ENCODE measurements around the gene PKP2. TPM values are rescaled to one million over a fixed set of nuclear protein-coding genes. Genes with fewer than 3 reads are reported as not detected.
"Not testable (repeated sequence)": the region's sequence is repeated elsewhere in the genome, so short reads cannot be mapped to it uniquely, and the experiment has no call there.

The PKP2 gene
- total and polyA plus RNA-seq, 2 donors: 1.4 to 9.7 TPM

DNA sequence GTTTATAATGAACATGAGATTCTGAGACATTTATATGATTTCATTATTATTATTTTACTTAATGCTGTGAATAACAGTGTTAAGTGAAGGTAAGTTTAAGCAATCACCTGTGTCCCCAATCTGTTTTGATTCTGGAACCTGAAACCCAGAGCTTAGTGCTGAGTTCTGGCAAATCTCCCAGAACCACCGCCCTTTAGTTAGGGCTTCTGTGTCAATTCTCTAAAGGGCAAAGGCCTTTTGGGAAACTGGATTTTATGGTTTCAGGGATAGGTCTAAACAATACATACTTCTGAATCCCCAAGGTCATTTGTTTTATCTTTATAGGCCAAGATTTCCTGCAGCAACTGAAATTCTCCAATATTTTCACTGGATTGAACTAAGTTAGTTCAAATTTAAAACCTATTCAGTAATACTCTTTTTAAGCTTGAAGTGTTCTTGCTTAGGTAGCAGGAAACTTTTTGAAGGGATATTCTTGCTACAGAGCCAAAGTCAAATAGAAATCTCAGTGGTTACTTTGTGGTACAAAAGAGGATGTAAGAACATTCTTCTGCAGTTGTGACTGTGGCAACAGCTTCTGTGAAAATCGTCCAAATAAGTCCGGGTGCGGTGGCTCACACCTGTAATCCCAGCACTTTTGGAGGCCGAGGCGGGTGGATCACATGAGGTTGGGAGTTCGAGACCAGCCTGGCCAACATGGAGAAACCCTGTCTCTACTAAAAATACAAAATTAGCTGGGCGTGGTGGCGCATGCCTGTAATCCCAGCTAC lies 10.0 kb upstream of the PKP2 start:
- 72% methylated on average over 9 of the region's 9 CpGs for WGBS
- DNase-seq (ENCODE audit: extremely low spot score): no peak
- no peaks in the 10 kb centered on the region for H3K4me1 ChIP-seq (ENCODE audit: insufficient read depth)
- H3K27ac ChIP-seq (ENCODE audit: low read depth): no peak overlapping the region
- no peaks in the 10 kb centered on the region for H3K36me3 ChIP-seq (ENCODE audit: insufficient read depth)
- no peak overlapping the region for H3K4me3 ChIP-seq (ENCODE audit: low read depth, low read length)

DNA sequence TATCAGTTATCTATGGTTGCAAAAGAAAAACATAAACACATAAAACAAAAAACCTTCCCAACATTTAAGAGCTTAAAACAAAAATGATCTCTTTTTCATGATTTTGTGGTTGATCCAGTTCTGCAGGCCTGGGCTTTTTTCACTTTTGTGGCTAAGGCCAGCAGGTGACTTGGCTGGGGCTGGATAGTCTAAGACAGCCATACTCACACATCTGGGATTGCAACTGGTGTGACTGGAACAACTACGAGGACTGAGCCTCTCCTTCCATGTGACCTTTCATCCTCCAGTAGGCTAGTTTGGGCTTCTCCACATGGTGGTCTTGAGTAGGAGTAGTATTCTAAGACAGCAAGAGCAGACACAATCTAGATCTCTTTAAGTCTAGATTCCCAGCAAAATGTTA lies 7.2 kb upstream of the PKP2 start:
- no peak for DNase-seq (ENCODE audit: extremely low spot score)
- no peaks in the 10 kb centered on the region for H3K4me1 ChIP-seq (ENCODE audit: insufficient read depth)
- H3K27ac ChIP-seq (ENCODE audit: low read depth): no peak overlapping the region
- H3K36me3 ChIP-seq (ENCODE audit: insufficient read depth): no peaks in the 10 kb centered on the region
- WGBS: 65% methylated on average over 1 of the region's 1 CpG
- H3K4me3 ChIP-seq (ENCODE audit: low read depth, low read length): no peak overlapping the region

DNA sequence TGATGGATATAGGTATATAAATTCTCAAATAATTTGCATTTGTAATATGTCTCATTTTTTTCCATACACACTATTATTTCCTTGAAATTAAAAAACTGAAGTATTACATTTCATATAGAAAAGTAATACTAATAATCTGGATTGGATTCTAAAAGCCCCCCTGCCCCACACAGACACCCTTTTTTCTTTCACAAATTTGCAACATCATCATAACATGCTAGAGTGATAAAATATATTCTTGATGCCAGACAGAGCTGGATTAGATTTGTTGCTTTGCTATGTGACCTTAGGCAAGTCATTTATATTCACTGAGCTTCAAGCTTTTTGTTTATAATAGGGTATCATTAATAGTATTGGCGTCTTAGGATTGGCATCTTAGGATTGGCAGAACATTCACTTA lies 6.7 kb upstream of the PKP2 start:
- H3K4me3 ChIP-seq (ENCODE audit: low read depth, low read length): no peak overlapping the region
- no peak overlapping the region for H3K27ac ChIP-seq (ENCODE audit: low read depth)
- H3K4me1 ChIP-seq (ENCODE audit: insufficient read depth): no peaks in the 10 kb centered on the region
- no peaks in the 10 kb centered on the region for H3K36me3 ChIP-seq (ENCODE audit: insufficient read depth)
- 70% methylated on average over 1 of the region's 1 CpG for WGBS
- no peak for DNase-seq (ENCODE audit: extremely low spot score)

DNA sequence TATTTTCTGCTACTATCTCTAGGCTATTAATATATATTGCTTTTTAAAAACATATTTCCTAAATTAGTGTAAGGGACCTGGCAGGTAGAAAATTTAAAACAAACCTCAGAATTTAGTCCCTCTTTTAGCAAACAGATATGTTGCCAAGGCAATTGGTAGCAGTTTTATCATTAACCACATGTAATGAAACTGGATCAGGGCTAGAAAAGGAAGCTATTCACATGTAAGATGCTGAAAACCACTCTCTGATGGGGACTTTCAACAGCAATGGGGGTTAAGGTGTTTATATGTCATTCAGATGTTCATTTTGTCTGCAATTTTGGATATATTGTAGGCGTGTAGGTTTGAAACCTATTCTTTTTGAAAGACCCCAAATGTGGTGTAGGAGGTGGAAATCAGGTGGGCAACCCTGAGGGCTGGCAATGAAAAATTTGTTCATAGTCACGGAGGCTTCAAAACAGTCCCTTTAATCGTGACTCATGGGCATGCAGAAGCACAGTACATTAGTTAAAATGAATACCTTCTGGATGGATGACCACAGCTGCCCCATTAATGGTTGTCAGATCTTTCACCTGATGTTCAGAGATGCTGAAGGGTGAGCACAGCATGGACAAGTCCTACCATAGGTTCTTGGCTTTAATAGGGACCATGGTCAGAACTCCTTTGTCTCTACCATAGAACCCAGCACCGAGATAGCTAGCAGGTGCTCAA lies 5.9 kb upstream of the PKP2 start:
- H3K36me3 ChIP-seq (ENCODE audit: insufficient read depth): no peaks in the 10 kb centered on the region
- no peak for DNase-seq (ENCODE audit: extremely low spot score)
- H3K4me3 ChIP-seq (ENCODE audit: low read depth, low read length): no peak overlapping the region
- no peak overlapping the region for H3K27ac ChIP-seq (ENCODE audit: low read depth)
- no peaks in the 10 kb centered on the region for H3K4me1 ChIP-seq (ENCODE audit: insufficient read depth)
- 81% methylated on average over 4 of the region's 4 CpGs for WGBS

DNA sequence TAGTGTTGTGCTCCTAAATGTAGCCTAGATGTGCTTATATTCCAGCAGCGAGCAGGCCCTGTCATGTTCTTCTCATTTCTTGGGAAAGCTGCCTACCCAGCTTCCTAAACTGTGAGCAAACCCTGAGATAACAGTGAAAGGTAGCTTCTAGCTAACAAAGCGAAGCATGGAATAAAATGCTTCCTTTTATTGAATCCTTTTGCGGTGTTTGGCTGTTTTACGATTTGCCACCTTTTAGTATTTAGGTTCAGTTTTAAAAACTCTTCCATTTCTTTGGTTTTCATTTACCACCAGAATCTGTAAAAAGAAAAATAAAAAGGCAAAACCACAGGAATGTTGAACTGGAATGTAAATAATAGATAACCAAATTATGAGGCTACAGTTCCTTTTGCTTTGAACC lies 5.0 kb upstream of the PKP2 start:
- Histone ChIP-seq H3K27ac (ENCODE audit: low read depth) (no peak overlapping the region), H3K4me1 (ENCODE audit: insufficient read depth) (no peaks in the 10 kb centered on the region), H3K4me3 (ENCODE audit: low read depth, low read length) (no peak overlapping the region), H3K36me3 (ENCODE audit: insufficient read depth) (no peaks in the 10 kb centered on the region)
- 32% methylated on average over 4 of the region's 4 CpGs for WGBS
- no peak for DNase-seq (ENCODE audit: extremely low spot score)

DNA sequence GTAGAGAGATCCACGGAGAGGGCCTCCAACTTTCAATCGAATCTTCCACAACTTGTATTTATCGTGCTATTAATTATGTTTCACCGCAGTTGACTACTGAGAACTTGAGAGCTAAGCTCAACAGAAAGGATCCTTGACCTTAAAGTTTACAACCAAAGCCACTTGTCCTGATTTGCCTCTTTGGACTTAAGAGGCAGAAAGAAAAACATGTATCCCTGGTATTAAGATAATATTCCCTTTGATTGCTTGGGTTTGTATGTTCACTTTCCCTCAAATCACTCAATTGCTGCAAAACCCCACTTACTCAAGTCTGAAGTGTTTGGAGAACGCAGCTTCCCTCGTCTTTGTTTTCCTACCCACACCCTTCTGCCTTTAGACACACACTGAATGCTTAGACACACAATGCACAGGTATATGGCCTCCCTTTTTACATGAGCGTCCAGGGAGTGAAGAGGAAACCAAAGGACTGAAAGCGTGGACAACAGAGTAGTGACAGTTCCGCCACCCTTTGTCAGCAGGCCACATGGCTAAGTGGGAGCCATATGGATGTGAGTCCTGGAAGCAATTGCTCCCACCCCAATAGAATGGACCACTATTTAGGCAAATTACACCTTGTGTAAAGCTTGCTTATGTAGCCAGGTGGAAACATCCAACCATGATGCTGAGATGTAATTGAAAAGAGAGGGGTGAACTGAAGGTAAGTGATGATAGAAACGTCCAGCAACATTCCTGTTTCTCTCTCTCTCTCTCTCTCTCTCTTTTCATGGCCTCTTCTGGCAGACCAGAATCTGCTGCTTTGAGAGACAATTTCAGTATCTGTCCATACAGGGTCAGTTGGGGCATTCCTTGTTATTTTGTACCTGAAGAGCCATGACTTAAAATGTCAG lies 1.4 kb upstream of the PKP2 start:
- 69% methylated on average over 10 of the region's 10 CpGs for WGBS
- Histone ChIP-seq H3K4me1 (ENCODE audit: insufficient read depth) (no peaks in the 10 kb centered on the region), H3K27ac (ENCODE audit: low read depth) (no peak overlapping the region), H3K4me3 (ENCODE audit: low read depth, low read length) (no peak overlapping the region), H3K36me3 (ENCODE audit: insufficient read depth) (no peaks in the 10 kb centered on the region)
- no peak for DNase-seq (ENCODE audit: extremely low spot score)

DNA sequence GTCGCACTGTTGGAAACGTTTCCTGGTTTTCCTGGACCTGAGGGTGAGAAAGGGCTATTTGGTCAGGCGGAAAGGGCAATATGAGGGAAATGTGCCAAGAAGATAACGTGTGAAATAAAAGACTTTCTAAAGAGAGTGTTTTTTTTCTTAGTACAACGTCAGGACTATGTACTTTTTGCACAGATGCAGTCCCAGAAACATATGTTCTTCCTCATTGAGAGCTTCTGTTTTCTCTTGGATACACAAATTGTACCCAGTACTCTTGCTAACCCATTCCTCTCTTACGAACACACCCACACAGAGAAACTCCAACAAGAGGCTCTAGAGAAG lies 669 bp upstream of the PKP2 start:
- Histone ChIP-seq H3K27ac (ENCODE audit: low read depth) (no peak overlapping the region), H3K4me1 (ENCODE audit: insufficient read depth) (no peaks in the 10 kb centered on the region), H3K4me3 (ENCODE audit: low read depth, low read length) (peak overlapping the region; percentile 65), H3K36me3 (ENCODE audit: insufficient read depth) (no peaks in the 10 kb centered on the region)
- WGBS: 4% methylated on average over 6 of the region's 6 CpGs
- no peak for DNase-seq (ENCODE audit: extremely low spot score)

DNA sequence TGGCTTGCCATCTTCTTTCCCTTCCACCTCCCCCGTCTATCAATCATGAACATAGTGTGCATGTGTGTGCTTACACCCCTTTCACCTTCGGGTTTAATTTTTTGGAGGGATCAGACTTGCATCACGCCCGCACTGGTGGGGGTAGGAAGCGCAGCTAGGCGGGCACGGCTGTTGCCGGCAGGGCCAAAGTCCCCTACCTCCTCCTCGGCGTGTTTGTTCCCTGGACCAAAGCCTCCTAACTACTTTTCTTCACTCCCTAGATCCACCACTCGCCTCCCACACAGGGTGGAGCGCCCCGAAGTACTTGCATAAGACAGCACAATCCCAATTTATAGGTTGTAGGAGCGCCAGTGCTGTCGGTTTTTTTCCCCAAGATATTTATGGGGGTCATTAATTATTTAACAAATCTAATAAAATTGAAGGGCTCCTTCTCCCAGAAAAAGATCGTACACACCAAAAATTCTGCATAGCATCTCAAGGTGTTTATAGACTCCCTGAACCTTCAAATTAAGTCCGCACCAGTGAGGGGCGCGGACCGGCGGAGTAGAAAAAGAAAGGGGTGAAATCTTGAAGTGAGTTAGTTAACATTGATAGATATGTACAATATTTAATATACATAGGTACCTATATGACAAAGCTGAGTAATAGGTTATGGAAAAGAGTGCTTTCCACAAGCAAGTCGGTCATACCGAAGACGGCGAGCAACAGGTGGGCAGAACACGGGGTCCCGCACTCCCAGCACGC lies 717 bp downstream of the PKP2 start:
- Histone ChIP-seq H3K36me3 (ENCODE audit: insufficient read depth) (no peaks in the 10 kb centered on the region), H3K4me1 (ENCODE audit: insufficient read depth) (no peaks in the 10 kb centered on the region), H3K27ac (ENCODE audit: low read depth) (no peak overlapping the region), H3K4me3 (ENCODE audit: low read depth, low read length) (peak overlapping the region; percentile 65)
- no peak for DNase-seq (ENCODE audit: extremely low spot score)
- 11% methylated on average over 28 of the region's 28 CpGs for WGBS

DNA sequence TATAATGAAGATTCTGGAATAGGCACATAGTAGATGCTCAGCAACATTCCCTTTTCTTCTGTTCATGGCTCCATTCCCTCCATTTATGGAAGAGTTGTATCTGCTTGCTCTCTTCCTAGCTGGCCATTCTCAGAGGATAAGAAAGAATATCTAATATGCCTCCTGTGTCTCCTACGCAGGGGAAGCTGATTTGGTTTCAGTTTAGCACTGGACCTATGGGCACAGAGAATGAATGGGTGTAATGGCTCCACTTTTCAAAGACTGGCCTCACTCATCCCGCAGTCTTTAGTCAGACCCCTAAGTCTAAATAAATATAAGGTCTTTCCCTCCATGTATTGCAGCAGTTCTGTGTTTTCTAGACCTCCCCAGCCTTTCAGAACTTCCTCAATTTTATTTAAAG lies 2.0 kb downstream of the PKP2 start:
- 86% methylated on average over 2 of the region's 2 CpGs for WGBS
- DNase-seq (ENCODE audit: extremely low spot score): no peak
- no peak overlapping the region for H3K27ac ChIP-seq (ENCODE audit: low read depth)
- H3K4me1 ChIP-seq (ENCODE audit: insufficient read depth): no peaks in the 10 kb centered on the region
- no peak overlapping the region for H3K4me3 ChIP-seq (ENCODE audit: low read depth, low read length)
- no peaks in the 10 kb centered on the region for H3K36me3 ChIP-seq (ENCODE audit: insufficient read depth)

DNA sequence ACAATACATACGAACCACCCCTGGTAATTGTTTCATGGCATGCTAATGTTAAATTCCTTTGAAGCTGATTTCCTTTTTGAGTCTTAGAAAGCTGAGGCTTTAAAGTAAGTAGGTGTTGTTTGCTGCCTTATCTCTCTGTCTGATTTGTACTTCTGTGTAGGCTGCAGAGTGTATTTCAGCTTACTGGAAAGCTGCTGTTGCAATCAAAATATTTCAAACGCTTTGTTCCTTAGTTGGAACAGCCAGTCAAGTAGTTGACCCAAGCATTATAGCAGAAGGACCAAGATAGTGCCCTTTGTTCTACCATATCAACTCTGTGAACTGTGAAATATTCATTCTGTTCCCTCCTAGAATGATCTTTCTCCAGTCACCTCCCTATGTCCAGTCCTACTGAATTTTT lies 3.1 kb downstream of the PKP2 start:
- H3K4me1 ChIP-seq (ENCODE audit: insufficient read depth): no peaks in the 10 kb centered on the region
- no peak for DNase-seq (ENCODE audit: extremely low spot score)
- 40% methylated on average over 2 of the region's 2 CpGs for WGBS
- H3K4me3 ChIP-seq (ENCODE audit: low read depth, low read length): no peak overlapping the region
- no peak overlapping the region for H3K27ac ChIP-seq (ENCODE audit: low read depth)
- H3K36me3 ChIP-seq (ENCODE audit: insufficient read depth): no peaks in the 10 kb centered on the region

DNA sequence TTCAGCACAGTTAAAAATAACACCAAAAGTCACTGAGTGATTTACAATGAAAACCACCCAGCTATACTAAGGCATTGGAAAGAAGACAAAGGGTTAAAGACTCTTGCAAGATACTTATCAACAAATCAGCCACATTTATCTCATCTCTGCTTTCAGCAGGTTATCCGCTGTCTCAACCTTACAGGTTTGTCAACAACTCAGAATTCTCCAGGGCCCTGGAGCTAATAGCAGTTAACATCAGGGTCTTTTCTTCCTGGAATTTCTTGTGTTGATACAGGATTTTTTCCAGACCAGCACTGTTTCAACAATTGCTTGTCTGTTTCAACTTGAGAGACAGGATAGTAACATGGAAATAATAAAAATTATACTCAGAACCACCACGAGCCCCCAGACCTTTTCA lies 3.5 kb downstream of the PKP2 start:
- Histone ChIP-seq H3K4me1 (ENCODE audit: insufficient read depth) (no peaks in the 10 kb centered on the region), H3K27ac (ENCODE audit: low read depth) (no peak overlapping the region), H3K36me3 (ENCODE audit: insufficient read depth) (no peaks in the 10 kb centered on the region), H3K4me3 (ENCODE audit: low read depth, low read length) (no peak overlapping the region)
- WGBS: 28% methylated on average over 2 of the region's 2 CpGs
- DNase-seq (ENCODE audit: extremely low spot score): no peak

DNA sequence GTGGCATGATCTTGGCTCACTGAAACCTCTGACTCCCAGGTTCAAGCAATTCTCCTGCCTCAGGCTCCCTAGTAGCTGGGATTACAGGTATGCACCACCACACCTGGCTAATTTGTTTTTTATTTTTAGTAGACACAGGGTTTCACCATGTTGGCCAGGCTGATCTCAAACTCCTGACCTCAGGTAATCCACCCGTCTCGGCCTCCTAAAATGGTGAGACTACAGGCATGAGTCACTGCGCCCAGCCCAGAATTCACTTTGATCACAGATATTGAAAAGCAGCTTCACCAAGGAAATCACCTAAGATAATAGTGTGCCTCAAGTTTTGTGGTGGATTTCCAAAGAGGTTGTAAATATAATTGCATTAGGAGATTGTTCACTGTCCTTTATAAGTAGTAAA lies 4.2 kb downstream of the PKP2 start:
- WGBS: 80% methylated on average over 3 of the region's 3 CpGs
- not testable (repeated sequence) for H3K4me1 ChIP-seq (ENCODE audit: insufficient read depth)

DNA sequence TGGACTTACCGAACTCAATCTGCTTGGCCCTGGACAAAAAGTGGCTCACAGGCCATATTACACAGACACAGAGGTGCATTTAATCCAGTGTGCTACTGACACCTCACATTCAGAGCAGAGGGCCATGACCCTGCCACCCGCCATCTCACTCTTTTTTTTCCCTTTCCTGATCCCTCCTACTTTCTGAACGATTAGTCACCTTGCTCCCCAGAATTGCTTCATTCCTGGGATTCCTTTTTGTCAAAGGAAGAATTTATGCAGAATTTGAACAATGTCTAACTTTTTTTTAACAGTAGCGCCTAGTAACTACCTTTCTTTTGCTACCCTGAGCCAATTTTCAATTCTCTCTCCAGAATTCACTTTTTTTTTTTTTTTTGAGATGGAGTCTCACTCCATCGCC lies 4.6 kb downstream of the PKP2 start:
- WGBS: 72% methylated on average over 5 of the region's 5 CpGs
- DNase-seq (ENCODE audit: extremely low spot score): no peak
- Histone ChIP-seq H3K27ac (ENCODE audit: low read depth) (no peak overlapping the region), H3K4me1 (ENCODE audit: insufficient read depth) (no peaks in the 10 kb centered on the region), H3K4me3 (ENCODE audit: low read depth, low read length) (no peak overlapping the region), H3K36me3 (ENCODE audit: insufficient read depth) (no peaks in the 10 kb centered on the region)

More for the DNA sequence above, 4.2 kb downstream of the PKP2 start:
- H3K4me3 ChIP-seq (ENCODE audit: low read depth, low read length); DNase-seq (ENCODE audit: extremely low spot score); H3K27ac ChIP-seq (ENCODE audit: low read depth); H3K36me3 ChIP-seq (ENCODE audit: insufficient read depth): not testable (repeated sequence)

Measured in urinary bladder (tissue), 4 donors.